Loucy (cell line): ENCODE measurements around the gene SZT2.

Experiments used
- H2AFZ ChIP-seq: fragments of 200-600 bp; sonication (generic); 2 replicates; pipeline ENCODE4 v1.6.0; 2016; ENCODE audit warnings: antibody characterized with exemption, mild to moderate bottlenecking, low read length, moderate library complexity
- H3F3A ChIP-seq: fragments of 200-600 bp; 2 replicates; pipeline ENCODE4 v1.6.0; 2016; ENCODE audit warnings: antibody characterized with exemption, low read depth, mild to moderate bottlenecking
- H3K27me3 ChIP-seq: fragments of 200-600 bp; sonication (generic); 2 replicates; pipeline ENCODE4 v1.6.1; 2014; ENCODE audit warnings: low read length, mild to moderate bottlenecking; ENCODE audit not compliant: insufficient read depth, poor library complexity, severe bottlenecking
- H3K36me3 ChIP-seq: fragments of 200-600 bp; sonication (generic); 2 replicates; pipeline ENCODE4 v1.6.1; 2016; ENCODE audit warnings: low read length; ENCODE audit not compliant: insufficient read depth
- H3K4me1 ChIP-seq: fragments of 200-600 bp; sonication (generic); 2 replicates; pipeline ENCODE4 v1.5.1; 2014; ENCODE audit warnings: low read length, mild to moderate bottlenecking; ENCODE audit not compliant: insufficient read depth, poor library complexity, severe bottlenecking
- H3K4me2 ChIP-seq: fragments of 200-600 bp; sonication (generic); 2 replicates; pipeline ENCODE4 v1.6.0; 2014; ENCODE audit warnings: antibody characterized with exemption, low read length, low read depth, mild to moderate bottlenecking; ENCODE audit not compliant: poor library complexity, severe bottlenecking
- H3K4me3 ChIP-seq: fragments of 200-600 bp; sonication (generic); 2 replicates; pipeline ENCODE4 v1.5.1; 2014; ENCODE audit warnings: low read length, mild to moderate bottlenecking, mixed read lengths; ENCODE audit not compliant: poor library complexity, severe bottlenecking
- H3K79me2 ChIP-seq: fragments of 200-600 bp; sonication (generic); 2 replicates; pipeline ENCODE4 v1.6.1; 2014; ENCODE audit warnings: low read length; ENCODE audit not compliant: insufficient read depth
- H3K9ac ChIP-seq: fragments of 200-600 bp; sonication (generic); 2 replicates; pipeline ENCODE4 v1.6.0; 2014; ENCODE audit warnings: mild to moderate bottlenecking, low read depth, low read length, moderate library complexity; ENCODE audit not compliant: poor library complexity, severe bottlenecking
- H3K9me2 ChIP-seq: fragments of 200-600 bp; sonication (generic); replicated peaks from 2 replicates; pipeline ENCODE4 v1.6.1; 2016; ENCODE audit warnings: low read depth, low read length, mixed read lengths
- H3K9me3 ChIP-seq: fragments of 200-600 bp; sonication (generic); 2 replicates; pipeline ENCODE4 v1.6.1; 2014; ENCODE audit warnings: mild to moderate bottlenecking, antibody characterized with exemption, low read length, low read depth; ENCODE audit not compliant: insufficient read depth
- H4K20me1 ChIP-seq: fragments of 200-600 bp; sonication (generic); 2 replicates; pipeline ENCODE4 v1.6.0; 2014; ENCODE audit warnings: antibody characterized with exemption, low read length, mild to moderate bottlenecking; ENCODE audit not compliant: insufficient read depth, poor library complexity, severe bottlenecking
- CTCF ChIP-seq: fragments of 200-600 bp; sonication (generic); conservative IDR thresholded peaks from 2 replicates; pipeline ENCODE4 v1.5.1; 2014; ENCODE audit warnings: mild to moderate bottlenecking, antibody characterized with exemption, low read length
- EZH2phosphoT487 ChIP-seq: fragments of 200-600 bp; IDR thresholded peaks from 2 replicates; pipeline ENCODE4 v1.6.1; 2018; ENCODE audit warnings: antibody characterized with exemption, mild to moderate bottlenecking, moderate library complexity, borderline replicate concordance

SZT2 gene

GRCh38 chr1:43383449-43383848, 6.2 kb upstream of the SZT2 start:
- H4K20me1 ChIP-seq = peaks cover 3% of the 10 kb centered on the region
- H3K79me2 ChIP-seq = peaks cover 13% of the 10 kb centered on the region
- no peak overlapping the region for H3K4me3 ChIP-seq
- no peaks in the 10 kb centered on the region for H3K9me3 ChIP-seq
- TF ChIP-seq EZH2phosphoT487 (no peak), CTCF (0 out of 2 replicates have a peak, but pooled peaks have one; percentile 13)
- no peak overlapping the region for H3K9ac ChIP-seq
- H3K36me3 ChIP-seq = peaks cover 45% of the 10 kb centered on the region; the same call in 1 of the 2 replicates
- no peak overlapping the region for H3K4me2 ChIP-seq
- no peak overlapping the region for H2AFZ ChIP-seq
- H3K4me1 ChIP-seq = peaks cover 10% of the 10 kb centered on the region
- H3F3A ChIP-seq = no peaks in the 10 kb centered on the region
- H3K27me3 ChIP-seq = no peaks in the 10 kb centered on the region
- no peaks in the 10 kb centered on the region for H3K9me2 ChIP-seq

DNA sequence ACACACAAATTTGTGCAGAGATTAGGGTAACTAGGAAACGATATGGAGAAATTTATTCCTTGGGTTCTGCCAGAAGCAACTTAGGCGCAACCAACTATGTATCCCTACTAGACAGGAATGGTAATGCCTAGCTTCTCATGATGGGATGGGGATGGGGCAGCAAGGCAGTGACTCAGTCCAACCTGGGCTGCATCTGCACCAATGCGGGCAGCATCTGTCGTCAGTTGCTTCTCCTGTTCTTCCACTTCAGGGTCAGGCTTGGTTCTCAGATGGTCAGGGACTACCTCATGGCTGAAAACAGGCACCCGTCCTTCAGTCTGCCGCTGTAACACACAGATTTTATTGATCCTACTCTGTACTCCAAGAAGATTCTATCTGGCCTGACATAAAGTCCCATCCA, 3.0 kb upstream of the SZT2 start:
- H3K79me2 ChIP-seq = peaks cover 41% of the 10 kb centered on the region
- no peak overlapping the region for H2AFZ ChIP-seq
- H4K20me1 ChIP-seq = peaks cover 10% of the 10 kb centered on the region
- no peaks in the 10 kb centered on the region for H3F3A ChIP-seq
- no peaks in the 10 kb centered on the region for H3K9me2 ChIP-seq
- TF ChIP-seq EZH2phosphoT487 (no peak), CTCF (no peak)
- H3K4me2 ChIP-seq = no peak overlapping the region
- no peaks in the 10 kb centered on the region for H3K27me3 ChIP-seq
- peaks cover 45% of the 10 kb centered on the region; the same call in 1 of the 2 replicates for H3K36me3 ChIP-seq
- H3K4me3 ChIP-seq = no peak overlapping the region
- H3K4me1 ChIP-seq = peaks cover 25% of the 10 kb centered on the region
- H3K9ac ChIP-seq = no peak overlapping the region
- H3K9me3 ChIP-seq = no peaks in the 10 kb centered on the region

- Histone ChIP-seq H4K20me1 (peaks cover 10% of the 10 kb centered on the region), H3F3A (no peaks in the 10 kb centered on the region), H3K27me3 (no peaks in the 10 kb centered on the region), H3K9ac (peak overlapping the region; percentile 93), H3K9me2 (no peaks in the 10 kb centered on the region), H3K36me3 (peaks cover 39% of the 10 kb centered on the region; the same call in 1 of the 2 replicates), H3K4me3 (peak overlapping the region; percentile 85), H3K79me2 (peaks cover 41% of the 10 kb centered on the region), H3K4me2 (peak overlapping the region; percentile 91), H3K4me1 (peaks cover 25% of the 10 kb centered on the region), H2AFZ (no peak overlapping the region), H3K9me3 (no peaks in the 10 kb centered on the region)
- no peak for TF ChIP-seq EZH2phosphoT487
- no peak for TF ChIP-seq CTCF
Observed at GRCh38 chr1:43387976-43388599, 1.6 kb upstream of the SZT2 start.
